HEK293T (cell line): ENCODE measurements around the gene C1S.

Experiments
- CTCF ChIA-PET: fragments of 350-600 bp; formaldehyde crosslinking; extraction: SDS; loops from one replicate; lab custom pipeline; 2021; ENCODE audit warnings: antibody characterized with exemption, inconsistent platforms; lab: Yijun Ruan, JAX
- POLR2A ChIA-PET: fragments of 350-600 bp; formaldehyde crosslinking; extraction: SDS; loops from one replicate; lab custom pipeline; 2020; ENCODE audit warnings: antibody characterized with exemption, inconsistent platforms; lab: Yijun Ruan, JAX
- DNase-seq: peaks from one replicate; pipeline ENCODE4 v3.0.0; 2012; ENCODE audit warnings: mixed read lengths; ENCODE audit errors: extremely low spot score
- ARNT ChIP-seq: fragments of 450-650 bp; IDR thresholded peaks from 2 replicates; pipeline ENCODE4 v1.6.1; 2017; ENCODE audit warnings: mild to moderate bottlenecking
- BHLHE40 ChIP-seq: fragments of 450-650 bp; IDR thresholded peaks from 2 replicates; pipeline ENCODE4 v1.6.1; 2016; ENCODE audit warnings: mild to moderate bottlenecking, moderate library complexity, borderline replicate concordance
- CTBP1 ChIP-seq: fragments of 450-650 bp; IDR thresholded peaks from 2 replicates; pipeline ENCODE4 v1.6.1; 2016; ENCODE audit warnings: borderline replicate concordance
- ELF4 ChIP-seq: fragments of 450-650 bp; IDR thresholded peaks from 2 replicates; pipeline ENCODE4 v1.6.1; 2017; ENCODE audit warnings: antibody characterized with exemption
- FOXA1 ChIP-seq: fragments of 450-650 bp; IDR thresholded peaks from 2 replicates; pipeline ENCODE4 v1.6.1; 2016; ENCODE audit warnings: mild to moderate bottlenecking
- FOXK2 ChIP-seq: fragments of 450-650 bp; IDR thresholded peaks from 2 replicates; pipeline ENCODE4 v1.6.1; 2016; ENCODE audit warnings: mild to moderate bottlenecking
- FOXM1 ChIP-seq: fragments of 450-650 bp; IDR thresholded peaks from 2 replicates; pipeline ENCODE4 v1.6.1; 2017; ENCODE audit warnings: mild to moderate bottlenecking, borderline replicate concordance
- HDGF ChIP-seq: fragments of 450-650 bp; IDR thresholded peaks from 2 replicates; pipeline ENCODE4 v1.6.1; 2017; ENCODE audit warnings: antibody characterized with exemption, borderline replicate concordance
- L3MBTL2 ChIP-seq: fragments of 450-650 bp; conservative IDR thresholded peaks from 2 replicates; pipeline ENCODE4 v1.6.1; 2016; ENCODE audit warnings: mild to moderate bottlenecking
- LEF1 ChIP-seq: fragments of 450-650 bp; IDR thresholded peaks from 2 replicates; pipeline ENCODE4 v1.6.1; 2017; ENCODE audit warnings: mild to moderate bottlenecking, borderline replicate concordance
- NFRKB ChIP-seq: fragments of 450-650 bp; IDR thresholded peaks from 2 replicates; pipeline ENCODE4 v1.6.1; 2016; ENCODE audit warnings: mild to moderate bottlenecking, moderate library complexity
- SP1 ChIP-seq: fragments of 450-650 bp; IDR thresholded peaks from 2 replicates; pipeline ENCODE4 v1.6.1; 2017
- SUZ12 ChIP-seq: fragments of 450-650 bp; IDR thresholded peaks from 2 replicates; pipeline ENCODE4 v1.6.1; 2016; ENCODE audit warnings: mild to moderate bottlenecking
- TARDBP ChIP-seq: fragments of 450-650 bp; IDR thresholded peaks from 2 replicates; pipeline ENCODE4 v1.6.1; 2016
- ZNF384 ChIP-seq: fragments of 450-650 bp; IDR thresholded peaks from 2 replicates; pipeline ENCODE4 v1.6.1; 2016
- TF ChIP-seq, protein P1 (sequence below): fragments of 450-650 bp; IDR thresholded peaks from 2 replicates; pipeline ENCODE4 v1.6.1; 2016

Gene C1S

DNA sequence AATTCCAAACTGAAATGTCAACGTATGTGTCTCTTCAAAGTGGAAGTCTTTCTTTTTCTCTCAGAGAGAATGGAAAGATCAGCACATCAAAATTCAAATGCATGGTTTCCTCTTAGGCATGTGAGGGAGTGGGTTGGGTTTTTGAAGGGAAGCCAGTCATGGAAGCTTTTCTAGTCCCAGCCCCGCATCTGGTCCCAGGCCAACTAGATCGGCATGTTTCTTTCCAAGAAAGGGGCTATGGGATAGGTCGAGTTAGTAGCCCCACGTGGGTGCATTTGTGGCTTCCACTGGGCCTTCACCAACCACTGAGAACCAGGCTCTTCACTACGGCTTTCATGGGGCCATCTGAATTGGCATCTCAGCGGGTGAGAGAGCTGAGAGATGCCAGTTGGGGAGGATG, 6.6 kb downstream of the C1S start:
- CTCF ChIA-PET = no interaction called here
- POLR2A ChIA-PET = interaction anchor here (0.9 kb wide), 1 partner anchor 123 kb away, joined by 3 read pairs; the partner anchor contains the start of genes C12orf57 and RNU7-1
- TF ChIP-seq ARNT (no peak), NFRKB (no peak), HDGF (no peak), ZNF384 (no peak), TARDBP (no peak), SP1 (no peak), LEF1 (no peak), CTBP1 (no peak), FOXK2 (no peak), BHLHE40 (no peak), L3MBTL2 (no peak), FOXM1 (no peak), FOXA1 (no peak), SUZ12 (no peak), ELF4 (no peak)
- TF ChIP-seq, protein P1, sequence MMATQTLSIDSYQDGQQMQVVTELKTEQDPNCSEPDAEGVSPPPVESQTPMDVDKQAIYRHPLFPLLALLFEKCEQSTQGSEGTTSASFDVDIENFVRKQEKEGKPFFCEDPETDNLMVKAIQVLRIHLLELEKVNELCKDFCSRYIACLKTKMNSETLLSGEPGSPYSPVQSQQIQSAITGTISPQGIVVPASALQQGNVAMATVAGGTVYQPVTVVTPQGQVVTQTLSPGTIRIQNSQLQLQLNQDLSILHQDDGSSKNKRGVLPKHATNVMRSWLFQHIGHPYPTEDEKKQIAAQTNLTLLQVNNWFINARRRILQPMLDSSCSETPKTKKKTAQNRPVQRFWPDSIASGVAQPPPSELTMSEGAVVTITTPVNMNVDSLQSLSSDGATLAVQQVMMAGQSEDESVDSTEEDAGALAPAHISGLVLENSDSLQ = no peak
- no peak for DNase-seq

DNA sequence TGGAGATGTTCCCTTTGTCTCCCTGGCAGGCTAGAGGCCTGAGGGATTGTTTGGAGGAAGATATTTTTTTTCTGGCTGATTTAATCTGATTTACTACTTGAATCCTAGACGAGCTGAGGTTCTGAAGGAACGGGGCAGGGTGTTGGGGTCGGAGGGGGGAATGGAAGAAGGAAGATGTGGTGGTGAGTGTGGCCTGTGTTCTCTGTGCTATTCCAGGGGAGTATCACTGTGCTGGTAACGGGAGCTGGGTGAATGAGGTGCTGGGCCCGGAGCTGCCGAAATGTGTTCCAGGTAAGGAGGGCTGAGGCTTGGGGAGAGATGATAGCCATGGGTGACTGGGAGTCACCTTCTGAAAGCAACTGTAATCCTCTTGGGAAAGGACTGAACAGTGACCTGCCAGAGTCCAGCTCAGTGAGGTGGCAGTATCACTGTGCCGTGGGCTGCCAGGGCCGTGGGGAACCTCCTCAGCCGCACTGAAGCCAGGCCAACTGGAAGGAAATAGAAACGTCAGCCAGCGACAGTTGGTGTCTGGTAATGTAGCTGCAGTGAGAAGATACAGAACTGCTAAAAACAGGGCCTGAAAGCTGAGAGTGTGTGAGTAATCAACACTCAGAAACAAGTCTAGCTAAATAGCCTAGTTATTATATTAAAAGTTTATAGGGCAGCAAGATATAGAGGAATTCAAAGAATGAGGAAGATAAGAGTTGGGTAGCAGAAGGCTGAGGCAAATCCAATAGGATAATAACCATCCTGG, 7.9 kb downstream of the C1S start:
- DNase-seq = no peak
- TF ChIP-seq ARNT (no peak), FOXK2 (no peak), TARDBP (no peak), L3MBTL2 (no peak), ELF4 (no peak), SUZ12 (no peak), BHLHE40 (no peak), FOXA1 (no peak), SP1 (no peak), HDGF (no peak), CTBP1 (no peak), NFRKB (no peak), LEF1 (no peak), ZNF384 (no peak), FOXM1 (no peak)
- TF ChIP-seq, protein P1 = no peak
- ChIA-PET CTCF (no interaction called here), POLR2A (no interaction called here)

DNA sequence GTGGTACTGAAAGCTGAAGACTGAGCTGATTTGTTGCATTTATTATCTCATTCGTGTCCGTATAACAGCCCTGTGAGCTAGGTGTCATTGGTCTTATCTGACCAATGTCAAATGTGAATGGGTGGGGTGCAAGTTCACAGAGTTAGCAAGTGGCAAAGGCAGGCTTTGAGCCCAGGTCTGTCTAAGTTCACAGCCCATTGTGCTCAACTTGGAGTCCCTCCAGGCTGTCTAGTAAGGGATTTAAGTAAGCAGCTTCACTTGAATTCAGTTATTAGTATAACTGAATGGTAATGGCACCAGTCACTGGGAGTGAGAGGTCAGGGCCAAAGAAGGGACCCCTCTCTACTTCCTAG, 8.5 kb downstream of the C1S start:
- ChIA-PET CTCF (interaction anchor here (1.2 kb wide), 1 partner anchor 13 kb away, joined by 3 read pairs; no protein-coding TSS in a partner anchor), POLR2A (no interaction called here)
- no peak for TF ChIP-seq ELF4
- TF ChIP-seq, protein P1 = no peak
- TF ChIP-seq FOXK2 = no peak
- no peak for TF ChIP-seq NFRKB
- no peak for TF ChIP-seq BHLHE40
- TF ChIP-seq CTBP1 = no peak
- TF ChIP-seq ZNF384 = no peak
- no peak for TF ChIP-seq FOXA1
- TF ChIP-seq L3MBTL2 = no peak
- no peak for TF ChIP-seq SUZ12
- no peak for DNase-seq

DNA sequence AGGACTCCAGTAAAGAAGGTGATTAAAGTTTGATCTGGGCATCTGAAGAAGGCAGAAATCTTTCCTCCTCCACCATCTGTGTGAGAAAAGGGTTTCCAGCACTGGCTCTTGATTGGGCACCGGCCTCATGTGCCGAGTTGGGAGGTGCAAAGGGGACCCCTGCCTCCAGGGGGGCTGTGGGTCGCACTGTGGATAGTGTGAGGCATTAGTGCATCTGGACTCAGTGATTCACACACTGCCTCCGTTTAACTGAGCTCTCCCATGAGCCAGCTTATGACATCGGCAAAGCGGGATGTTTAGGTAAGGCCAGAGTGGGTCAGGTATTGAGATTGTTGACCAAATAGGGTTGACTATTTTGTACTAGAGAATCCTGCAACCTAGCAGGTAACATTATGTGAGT, 8.9 kb downstream of the C1S start:
- DNase-seq = no peak
- POLR2A ChIA-PET = no interaction called here
- CTCF ChIA-PET = interaction anchor here (1.2 kb wide), 1 partner anchor 13 kb away, joined by 3 read pairs; no protein-coding TSS in a partner anchor

DNA sequence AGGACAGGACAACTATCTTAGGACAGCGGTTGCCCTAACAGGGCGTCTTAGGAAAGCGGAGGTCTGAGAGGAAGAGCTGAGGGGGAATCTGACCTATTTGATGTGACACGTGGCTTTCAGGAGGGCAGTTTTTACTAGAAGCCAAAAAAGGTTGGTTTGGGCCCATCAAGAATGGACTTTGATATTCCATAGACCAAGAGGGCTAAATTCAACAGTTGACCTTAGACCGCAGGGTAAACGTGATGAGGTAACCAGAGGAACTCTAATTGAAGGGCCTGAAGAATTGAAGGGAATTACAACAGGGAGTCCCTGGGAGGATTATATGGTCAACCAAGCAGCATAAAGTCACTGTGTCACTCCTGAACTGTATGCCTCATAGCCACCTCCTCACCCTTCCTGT, 11.5 kb downstream of the C1S start:
- CTCF ChIA-PET = no interaction called here
- TF ChIP-seq CTBP1 = no peak
- TF ChIP-seq SP1 = no peak
- no peak for TF ChIP-seq ZNF384
- TF ChIP-seq LEF1 = no peak
- no peak for TF ChIP-seq ELF4
- TF ChIP-seq L3MBTL2 = no peak
- TF ChIP-seq TARDBP = no peak
- no peak for TF ChIP-seq BHLHE40
- TF ChIP-seq NFRKB = no peak
- TF ChIP-seq FOXK2 = no peak
- POLR2A ChIA-PET = no interaction called here
- no peak for DNase-seq

More for the DNA sequence above, 8.9 kb downstream of the C1S start:
- no peak for TF ChIP-seq ELF4
- no peak for TF ChIP-seq FOXK2
- TF ChIP-seq ZNF384 = no peak
- no peak for TF ChIP-seq BHLHE40
- no peak for TF ChIP-seq CTBP1
- TF ChIP-seq LEF1 = no peak
- no peak for TF ChIP-seq FOXM1
- TF ChIP-seq HDGF = no peak
- TF ChIP-seq SUZ12 = no peak
- TF ChIP-seq TARDBP = no peak
- TF ChIP-seq NFRKB = no peak
- TF ChIP-seq ARNT = no peak
- no peak for TF ChIP-seq L3MBTL2
- TF ChIP-seq, protein P1 = no peak
- TF ChIP-seq FOXA1 = no peak
- no peak for TF ChIP-seq SP1
